ENCODE results near the gene OR6N1. TPM values are rescaled to one million over a fixed set of nuclear protein-coding genes. Genes with fewer than 3 reads are reported as not detected.

Gene OR6N1
- total and polyA plus RNA-seq, 12 donors, result not detected

- WGBS, 2 donors, result 80 to 87% methylated on average over 2 of the region's 2 CpGs
- no peak for TF ChIP-seq CTCF (IDR thresholded peaks at IDR 0.05)
- intact Hi-C loops (cut with DNase I), result no loop called here
- DNase-seq (no peak), ATAC-seq (no peak)
- Histone ChIP-seq H3K36me3 (no peaks in the 10 kb centered on the region), H3K4me1 (no peaks in the 10 kb centered on the region), H3K9me3 (no peaks in the 10 kb centered on the region), H3K27me3 (peaks cover 0 to 5% (median 0%) of the 10 kb centered on the region in 7 donors), H3K27ac (no peak within 1 kb of the TSS), H3K4me3 (no peak within 1 kb of the TSS)
Measured at GRCh38 chr1:158754420-158754819, 17.6 kb downstream of the OR6N1 start, which contains the start of gene OR6K6. TSS of gene OR6K6 (plus strand) at chr1:158754720. CDS start at chr1:158754888, 168 bp downstream.

- TF ChIP-seq CTCF (IDR thresholded peaks at IDR 0.05), result no peak
- DNase-seq, result no peak
- WGBS, 2 donors, result 90 to 92% methylated on average over 9 of the region's 9 CpGs
- peaks cover 0 to 5% (median 0%) of the 10 kb centered on the region in 7 donors for H3K27me3 ChIP-seq
- no peak overlapping the region for H3K27ac ChIP-seq
- no peak overlapping the region for H3K4me3 ChIP-seq
- no peaks in the 10 kb centered on the region for H3K9me3 ChIP-seq
- H3K4me1 ChIP-seq, result no peaks in the 10 kb centered on the region
- no peaks in the 10 kb centered on the region for H3K36me3 ChIP-seq
- intact Hi-C loops (cut with DNase I), result no loop called here
- ATAC-seq, result no peak
Measured at GRCh38 chr1:158752155-158752712, 19.8 kb downstream of the OR6N1 start.

- no peaks in the 10 kb centered on the region for H3K9me3 ChIP-seq
- intact Hi-C loops (cut with DNase I), result no loop called here
- no peak overlapping the region for H3K4me3 ChIP-seq
- ATAC-seq (no peak), DNase-seq (no peak)
- no peaks in the 10 kb centered on the region for H3K4me1 ChIP-seq
- peaks cover 0 to 4% (median 0%) of the 10 kb centered on the region in 7 donors for H3K27me3 ChIP-seq
- H3K36me3 ChIP-seq, result no peaks in the 10 kb centered on the region
- TF ChIP-seq CTCF (IDR thresholded peaks at IDR 0.05), result no peak
- H3K27ac ChIP-seq, result no peak overlapping the region
Measured at GRCh38 chr1:158735848-158736247, 36.1 kb downstream of the OR6N1 start.

GRCh38 chr1:158732524-158732923 lies 39.5 kb downstream of the OR6N1 start:
- intact Hi-C loops (cut with DNase I), result no loop called here
- WGBS, 2 donors, result 71 to 76% methylated on average over 2 of the region's 2 CpGs
- TF ChIP-seq CTCF (IDR thresholded peaks at IDR 0.05), result no peak
- ATAC-seq (no peak), DNase-seq (no peak)
- no peak overlapping the region for H3K27ac ChIP-seq
- H3K4me3 ChIP-seq, result no peak overlapping the region
- H3K27me3 ChIP-seq, result no peaks in the 10 kb centered on the region
- no peaks in the 10 kb centered on the region for H3K9me3 ChIP-seq
- no peaks in the 10 kb centered on the region for H3K4me1 ChIP-seq
- H3K36me3 ChIP-seq, result no peaks in the 10 kb centered on the region

All from heart right ventricle (tissue), 16 donors.